ENCODE data around the gene IL23A. TPM values are rescaled to one million over a fixed set of nuclear protein-coding genes. Genes with fewer than 3 reads are reported as not detected.

The IL23A gene
- total RNA-seq, 1 donor from 2014 or later, result not detected

Other genes with a start within 250 kb of the IL23A start
- 79.6 TPM for gene PA2G4, start 234.3 kb upstream of the IL23A start, total RNA-seq
- gene RPL41, start 222.3 kb upstream of the IL23A start, total RNA-seq, result 2,818 TPM
- gene ZC3H10, start 220.6 kb upstream of the IL23A start, total RNA-seq, result 9.0 TPM
- 85.9 TPM for gene ESYT1, start 210.6 kb upstream of the IL23A start, total RNA-seq
- 40.0 TPM for gene MYL6B, start 186.3 kb upstream of the IL23A start, total RNA-seq
- gene MYL6, start 180.5 kb upstream of the IL23A start, total RNA-seq, result 993 TPM
- 160 TPM for gene SMARCC2, start 149.4 kb upstream of the IL23A start, total RNA-seq
- 40.7 TPM for gene RNF41, start 117.0 kb upstream of the IL23A start, total RNA-seq
- 18.5 TPM for gene NABP2, start 114.5 kb upstream of the IL23A start, total RNA-seq
- gene SLC39A5, start 108.8 kb upstream of the IL23A start, total RNA-seq, result 0.80 TPM
- gene ANKRD52, start 80.5 kb upstream of the IL23A start, total RNA-seq, result 40.1 TPM
- gene COQ10A, start 71.9 kb upstream of the IL23A start, total RNA-seq, result 8.3 TPM
- 106 TPM for gene CS, start 38.6 kb upstream of the IL23A start, total RNA-seq
- gene CNPY2, start 22.9 kb upstream of the IL23A start, total RNA-seq, result 87.3 TPM
- 101 TPM for gene PAN2, start 4.9 kb upstream of the IL23A start, total RNA-seq
- gene STAT2, start 21.2 kb downstream of the IL23A start, total RNA-seq, result 195 TPM
- gene APOF, start 24.0 kb downstream of the IL23A start, total RNA-seq, result not detected
- gene TIMELESS, start 110.5 kb downstream of the IL23A start, total RNA-seq, result 4.4 TPM
- gene MIP, start 115.8 kb downstream of the IL23A start, total RNA-seq, result not detected
- gene SPRYD4, start 129.7 kb downstream of the IL23A start, total RNA-seq, result 2.9 TPM
- 0.98 TPM for gene GLS2, start 149.3 kb downstream of the IL23A start, total RNA-seq
- gene RBMS2, start 182.9 kb downstream of the IL23A start, total RNA-seq, result 90.6 TPM

Measured in sciatic nerve (tissue), 1 donor.